Adrenal gland (tissue), 12 donors: Measurements from ENCODE around the gene PPIF. TPM values are rescaled to one million over a fixed set of nuclear protein-coding genes. Genes with fewer than 3 reads are reported as not detected.
A peak's percentile ranks its signal among the peaks of the same experiment; 100 is the strongest.

ENCODE experiments used
- DNase-seq, 7 donors: peaks; one replicate each; pipeline ENCODE4 v3.0.0-alpha.2; 2019 to 2020
- H3K27ac ChIP-seq, 5 donors: fragments of 200-600 bp; sonication (generic) in 4 of 5; 1 replicate in 3 of 5; 2 replicates in 2 of 5; pipeline versions ENCODE4 v1.5.1 to v1.8.0; 2016 to 2020; ENCODE audit warnings: mild to moderate bottlenecking in 1 of 5
- H3K27me3 ChIP-seq: fragments of 200-600 bp; 2 replicates; pipeline ENCODE4 v1.8.0; 2021
- H3K36me3 ChIP-seq, 2 donors: fragments of 200-600 bp; replicated peaks in 1 of 2; 1 replicate in 1 of 2; 2 replicates in 1 of 2; pipeline versions ENCODE4 v1.5.1 to v1.8.0; 2018 to 2022
- H3K4me1 ChIP-seq, 2 donors: fragments of 200-600 bp; replicated peaks in 1 of 2; 1 replicate in 1 of 2; 2 replicates in 1 of 2; pipeline versions ENCODE4 v1.5.1 to v1.8.0; 2018 to 2021
- H3K4me3 ChIP-seq, 4 donors: fragments of 200-600 bp; sonication (generic) in 3 of 4; one replicate each; pipeline ENCODE4 v1.5.1; 2016 to 2018
- H3K9me3 ChIP-seq, 3 donors: fragments of 200-600 bp; sonication (generic) in 1 of 3; replicated peaks in 1 of 3; 1 replicate in 2 of 3; 2 replicates in 1 of 3; pipeline versions ENCODE4 v1.5.1 to v1.8.0; 2016 to 2021
- POLR2A ChIP-seq, 2 donors: fragments of 450-650 bp; IDR thresholded peaks; one replicate each; pipeline ENCODE4 v1.6.1; 2017; ENCODE audit warnings: antibody characterized with exemption in 2 of 2, mild to moderate bottlenecking in 2 of 2, moderate library complexity in 1 of 2
- WGBS, 4 donors: extraction: QIAGEN DNeasy Blood & Tissue Kit in 2 of 4; methylation state at CpG; one replicate each; pipeline versions ENCODE4 v1.1.5 to v1.1.7; 2013 to 2017; 5-methylcytosine and 5-hydroxymethylcytosine counted together
- intact Hi-C, 2 donors: fragments of 100-400 bp; cut with DNase I; formaldehyde crosslinking; loops; one replicate each; pipeline versions ENCODE4 v1.14.1 to v1.15.0; 2022 to 2023
- polyA plus RNA-seq, 3 donors: library from polyadenylated mRNA; stranded (reverse); fragments of 200-250 nt in 2 of 3; fragments of 350-450 nt in 1 of 3; fragmentation: Illumina TruSeq in 1 of 3; extraction: RNeasy Lipid Tissue Mini Kit (QIAGEN cat#74804) in 1 of 3; gene quantifications; one replicate each; pipeline ENCODE4 v1.2.3, GENCODE V29; 2013 to 2014
- total RNA-seq, 9 donors: library from RNA; depleted of rRNA in 4 of 9; stranded (reverse); fragments of >200 nt in 4 of 9; fragments of 120-200 nt in 1 of 9; fragmentation: NEBNext Ultra II Directional in 1 of 9; extraction: Animal tissue kit (Norgen Biotek cat#: 25700) in 1 of 9; gene quantifications; one replicate each; pipeline versions ENCODE4 v1.1.0 to v1.2.4, GENCODE V29; 2013 to 2023
- TF ChIP-seq, protein P1 (sequence below), 6 experiments: fragments of 450-650 bp in 4 of 6; fragments of 200-600 bp in 2 of 6; sonication (generic) in 1 of 6; IDR thresholded peaks; 1 replicate in 5 of 6; 2 replicates in 1 of 6; pipeline versions ENCODE4 v1.5.1 to v1.8.0; 2016 to 2021; ENCODE audit warnings: antibody characterized with exemption in 6 of 6, mild to moderate bottlenecking in 2 of 6, moderate library complexity in 1 of 6
- donor health status: healthy with polysubstance abuse.
- donor health status: Bipolar disorder and iron deficiency.
- donor health status: DM: yes; HTN: yes; CAD: no.
- donor health status: DM: no; HTN: no; CAD: no.
- donor health status: DM: no; HTN: no; CAD: no.
- donor health status: DM: yes; HTN: yes; CAD: no.

PPIF gene
- total and polyA plus RNA-seq, 12 donors = 43.8 to 619 (median 216) TPM

DNA sequence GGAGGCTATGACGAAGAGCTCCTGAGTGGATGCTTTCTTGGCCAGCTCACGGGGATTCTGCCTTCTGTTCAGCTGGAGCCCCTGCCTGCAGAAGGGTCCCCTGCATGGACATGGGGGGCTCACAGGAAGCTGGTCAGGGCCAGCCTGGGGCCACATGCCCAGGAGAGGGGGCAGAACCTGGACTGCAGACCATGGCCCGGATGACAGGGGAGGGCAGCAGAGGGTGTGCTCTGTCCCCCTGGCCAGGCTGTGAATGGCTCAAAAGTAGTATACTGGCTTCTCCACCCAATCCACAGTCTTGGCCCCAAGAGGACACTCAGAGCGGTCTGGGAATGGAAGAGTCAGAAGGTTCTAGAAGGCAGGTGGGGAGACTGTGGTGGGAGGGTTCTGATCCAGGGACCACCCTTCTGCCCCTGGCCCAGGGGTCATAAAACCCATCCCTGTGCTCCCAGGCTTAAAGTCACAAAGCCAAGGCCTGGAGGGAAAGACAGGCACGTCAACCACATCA is 40.3 kb downstream of the PPIF start:
- no peak for TF ChIP-seq POLR2A (IDR thresholded peaks at IDR 0.05)
- H3K36me3 ChIP-seq = peaks cover 0 to 11% of the 10 kb centered on the region in 2 donors
- WGBS, 4 donors = 85 to 96% (median 90%) methylated on average over 4 to 5 of the region's 5 CpGs
- DNase-seq = peak in 2 of 7 donors; percentile 0 to 10
- no peaks in the 10 kb centered on the region for H3K4me1 ChIP-seq
- H3K27ac ChIP-seq = peak overlapping the region in 1 of 5 donors; percentile 35
- no peaks in the 10 kb centered on the region for H3K9me3 ChIP-seq
- no peaks in the 10 kb centered on the region for H3K27me3 ChIP-seq
- intact Hi-C loops = no loop called here
- H3K4me3 ChIP-seq = no peak overlapping the region

DNA sequence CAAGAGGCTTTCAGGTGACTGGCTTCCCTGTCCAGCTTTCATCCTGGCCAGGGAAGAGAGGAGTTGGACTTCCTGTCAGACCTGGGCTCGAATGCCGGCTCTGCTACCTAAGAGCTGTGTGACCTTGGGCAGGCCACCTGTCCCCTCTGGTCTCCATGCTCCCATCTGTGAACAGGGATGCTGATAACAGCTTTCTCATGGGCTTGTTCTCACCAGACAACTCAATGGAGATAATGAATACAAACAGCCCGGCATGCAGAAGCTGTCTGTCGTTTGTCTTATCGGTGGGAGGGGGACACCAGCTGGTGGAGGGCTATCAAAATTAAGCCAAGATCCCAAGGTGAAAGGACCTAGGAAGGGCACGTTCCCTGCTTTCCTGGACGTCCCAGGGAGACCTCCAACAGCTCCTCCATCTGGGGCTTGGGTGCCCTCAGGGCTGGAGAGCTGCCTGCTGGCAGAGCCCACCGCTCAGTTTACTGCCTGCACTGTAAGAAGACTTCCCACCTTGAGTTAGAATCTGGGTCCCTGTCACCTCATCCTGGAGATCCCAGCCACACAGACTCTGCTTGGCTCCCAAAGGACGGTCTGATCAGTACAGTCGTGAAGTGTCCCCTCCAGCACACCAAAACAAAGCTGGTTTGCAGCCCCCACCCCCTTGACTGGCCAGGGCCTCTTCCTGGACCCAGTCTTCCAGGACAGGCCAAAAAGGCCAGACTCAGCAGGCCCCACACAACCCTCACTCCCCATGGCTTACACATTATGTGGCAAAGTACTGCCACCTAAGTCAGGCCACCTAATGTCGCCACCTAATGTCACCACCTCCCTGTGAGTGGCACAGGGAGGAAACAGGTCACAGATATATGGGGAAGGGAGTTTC is 40.9 kb downstream of the PPIF start:
- no peak overlapping the region for H3K4me3 ChIP-seq
- intact Hi-C loops = no loop called here
- H3K4me1 ChIP-seq = no peaks in the 10 kb centered on the region
- peak in 3 of 7 donors; percentile 0 to 8 (median 3) for DNase-seq
- WGBS, 4 donors = 79 to 87% (median 85%) methylated on average over 6 to 11 of the region's 11 CpGs
- TF ChIP-seq, protein P1, sequence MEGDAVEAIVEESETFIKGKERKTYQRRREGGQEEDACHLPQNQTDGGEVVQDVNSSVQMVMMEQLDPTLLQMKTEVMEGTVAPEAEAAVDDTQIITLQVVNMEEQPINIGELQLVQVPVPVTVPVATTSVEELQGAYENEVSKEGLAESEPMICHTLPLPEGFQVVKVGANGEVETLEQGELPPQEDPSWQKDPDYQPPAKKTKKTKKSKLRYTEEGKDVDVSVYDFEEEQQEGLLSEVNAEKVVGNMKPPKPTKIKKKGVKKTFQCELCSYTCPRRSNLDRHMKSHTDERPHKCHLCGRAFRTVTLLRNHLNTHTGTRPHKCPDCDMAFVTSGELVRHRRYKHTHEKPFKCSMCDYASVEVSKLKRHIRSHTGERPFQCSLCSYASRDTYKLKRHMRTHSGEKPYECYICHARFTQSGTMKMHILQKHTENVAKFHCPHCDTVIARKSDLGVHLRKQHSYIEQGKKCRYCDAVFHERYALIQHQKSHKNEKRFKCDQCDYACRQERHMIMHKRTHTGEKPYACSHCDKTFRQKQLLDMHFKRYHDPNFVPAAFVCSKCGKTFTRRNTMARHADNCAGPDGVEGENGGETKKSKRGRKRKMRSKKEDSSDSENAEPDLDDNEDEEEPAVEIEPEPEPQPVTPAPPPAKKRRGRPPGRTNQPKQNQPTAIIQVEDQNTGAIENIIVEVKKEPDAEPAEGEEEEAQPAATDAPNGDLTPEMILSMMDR (IDR thresholded peaks at IDR 0.05) = no peak
- no peak for TF ChIP-seq POLR2A (IDR thresholded peaks at IDR 0.05)
- no peaks in the 10 kb centered on the region for H3K27me3 ChIP-seq
- H3K27ac ChIP-seq = peak overlapping the region in 1 of 5 donors; percentile 35
- peaks cover 0 to 11% of the 10 kb centered on the region in 2 donors for H3K36me3 ChIP-seq
- no peaks in the 10 kb centered on the region for H3K9me3 ChIP-seq

DNA sequence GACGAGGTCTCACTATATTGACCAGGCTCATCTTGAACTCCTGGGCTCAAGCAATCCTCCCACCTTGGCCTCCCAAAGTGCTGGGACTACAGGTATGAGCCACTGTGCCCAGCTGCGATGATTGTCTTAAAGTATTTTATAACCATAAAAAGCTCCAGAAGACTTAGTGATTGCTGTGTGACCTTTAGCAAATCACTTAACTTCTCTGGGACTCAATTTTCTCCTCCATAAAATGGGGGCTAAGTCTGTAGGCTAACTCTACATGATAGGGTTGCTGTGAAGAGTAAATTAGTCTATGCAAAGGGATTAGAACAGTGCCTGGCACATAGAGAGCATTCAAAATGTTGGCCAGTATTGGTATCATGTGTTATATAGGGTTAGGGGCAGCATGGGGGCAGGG is 42.8 kb downstream of the PPIF start:
- no peak overlapping the region for H3K4me3 ChIP-seq
- no peaks in the 10 kb centered on the region for H3K4me1 ChIP-seq
- H3K27ac ChIP-seq = peak overlapping the region in 1 of 5 donors; percentile 40
- H3K9me3 ChIP-seq = no peaks in the 10 kb centered on the region
- TF ChIP-seq, protein P1 (IDR thresholded peaks at IDR 0.05) = no peak
- no peak for TF ChIP-seq POLR2A (IDR thresholded peaks at IDR 0.05)
- no peaks in the 10 kb centered on the region for H3K27me3 ChIP-seq
- peak in 1 of 7 donors; percentile 8 for DNase-seq
- intact Hi-C loops = no loop called here
- 95 to 97% (median 96%) methylated on average over 2 of the region's 2 CpGs for WGBS, 4 donors
- H3K36me3 ChIP-seq = peaks cover 0 to 21% of the 10 kb centered on the region in 2 donors

DNA sequence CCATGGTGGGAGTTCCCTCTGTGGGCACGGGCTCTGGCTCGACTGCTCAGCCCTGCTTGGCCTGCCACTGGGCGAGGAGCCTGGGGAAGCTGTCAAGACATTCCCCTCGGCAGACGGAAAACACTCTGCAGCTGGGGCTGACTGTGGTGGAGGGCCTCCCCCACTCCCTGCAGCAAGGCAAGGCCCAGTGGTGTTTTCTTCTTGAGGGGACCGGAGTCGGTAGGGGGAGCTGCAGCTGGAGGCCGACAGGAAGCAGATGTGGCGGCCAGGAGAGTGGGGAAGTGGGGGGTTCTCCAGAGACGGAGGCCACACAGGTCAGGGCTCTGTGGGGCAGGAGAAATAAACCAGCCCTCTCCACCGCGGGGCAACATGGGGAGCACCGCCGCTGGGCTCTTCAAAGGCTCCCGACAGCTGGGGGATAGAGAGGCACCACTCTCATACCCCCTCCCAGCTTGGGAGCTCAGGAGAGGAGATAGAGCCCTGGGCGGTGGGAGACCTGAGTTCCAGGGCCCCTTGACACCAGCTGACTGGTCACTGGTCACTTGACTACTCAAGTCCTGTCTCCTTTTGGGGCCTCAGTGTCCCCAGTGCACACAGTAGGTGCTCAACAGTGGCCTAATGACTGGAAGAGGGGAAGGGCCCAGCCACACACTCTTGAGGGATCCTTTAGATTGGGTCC is 43.4 kb downstream of the PPIF start:
- Histone ChIP-seq H3K4me1 (no peaks in the 10 kb centered on the region), H3K27ac (peak overlapping the region in 1 of 5 donors; percentile 40), H3K9me3 (no peaks in the 10 kb centered on the region), H3K36me3 (peaks cover 0 to 21% of the 10 kb centered on the region in 2 donors), H3K4me3 (no peak overlapping the region), H3K27me3 (no peaks in the 10 kb centered on the region)
- intact Hi-C loops = no loop called here
- peak in 5 of 7 donors; percentile 11 to 53 (median 22) for DNase-seq
- TF ChIP-seq, protein P1 (IDR thresholded peaks at IDR 0.05) = peak in 1 of 6 experiments; percentile 7
- TF ChIP-seq POLR2A (IDR thresholded peaks at IDR 0.05) = no peak
- WGBS, 4 donors = 65 to 76% (median 67%) methylated on average over 10 to 16 of the region's 16 CpGs
